Panc1 (cell line): ENCODE data around the gene ZNF426. TPM values are rescaled to one million over a fixed set of nuclear protein-coding genes. Genes with fewer than 3 reads are reported as not detected.

Experiments used
- ATAC-seq: fragments of 200-7000 bp; cut with Tn5 transposase; 2 replicates; pipeline ENCODE4 v1.9.1; 2020; ENCODE audit warnings: mild to moderate bottlenecking, moderate library complexity
- BruUV-seq: library from RNA; stranded (reverse); fragments of 400-500 nt; replicated peaks from 2 replicates; lab custom pipeline; 2021; lab: Mats Ljungman, UMichigan
- CTCF ChIA-PET: fragments of 300-600 bp; sonication (Branson Sonifier 250); formaldehyde crosslinking; loops from one replicate; lab custom pipeline; 2022; ENCODE audit warnings: antibody characterized with exemption; lab: Charles Lee
- POLR2A ChIA-PET: fragments of 300-600 bp; sonication (Branson Sonifier 250); formaldehyde crosslinking; loops from one replicate; lab custom pipeline; 2022; ENCODE audit warnings: antibody characterized with exemption; lab: Charles Lee
- DNase-seq: peaks from one replicate; pipeline ENCODE4 v3.0.0-alpha.2; 2010; ENCODE audit warnings: low read depth, low spot score
- H3K27ac ChIP-seq: 2 replicates; pipeline ENCODE4 v1.5.1; 2011; ENCODE audit warnings: mild to moderate bottlenecking, low read length, inconsistent platforms
- H3K27me3 ChIP-seq: fragments of 200-500 bp; sonication (Bioruptor generic); 2 replicates; pipeline ENCODE4 v1.6.0; 2014; ENCODE audit warnings: low read length, inconsistent platforms; ENCODE audit not compliant: control insufficient read depth, insufficient read depth
- H3K36me3 ChIP-seq: fragments of 200-500 bp; sonication (Bioruptor generic); 2 replicates; pipeline ENCODE4 v1.5.1; 2014; ENCODE audit warnings: inconsistent platforms, mild to moderate bottlenecking, low read length, moderate library complexity; ENCODE audit not compliant: control insufficient read depth, insufficient read depth
- H3K4me1 ChIP-seq: 2 replicates; pipeline ENCODE4 v1.5.1; 2011; ENCODE audit warnings: inconsistent platforms, mild to moderate bottlenecking, low read length, moderate library complexity; ENCODE audit not compliant: control insufficient read depth, insufficient read depth
- H3K4me3 ChIP-seq, 2 experiments: 2 replicates each; pipeline ENCODE4 v1.5.1; 2011 to 2012; ENCODE audit warnings: low read depth in 2 of 2, low read length in 2 of 2, mild to moderate bottlenecking in 2 of 2, inconsistent platforms in 1 of 2, moderate library complexity in 1 of 2
- H3K9me3 ChIP-seq: fragments of 200-500 bp; sonication (Bioruptor generic); 2 replicates; pipeline ENCODE4 v1.5.1; 2014; ENCODE audit warnings: low read depth, mild to moderate bottlenecking, inconsistent platforms, low read length, moderate library complexity; ENCODE audit not compliant: control insufficient read depth, insufficient read depth
- CTCF ChIP-seq: fragments of 450-650 bp; IDR thresholded peaks from 2 replicates; pipeline ENCODE4 v1.5.1; 2017; ENCODE audit warnings: mild to moderate bottlenecking
- POLR2AphosphoS5 ChIP-seq: IDR thresholded peaks from 2 replicates; pipeline ENCODE4 v1.6.1; 2012; ENCODE audit warnings: mild to moderate bottlenecking, low read depth, low read length, moderate library complexity
- REST ChIP-seq, 2 experiments: IDR thresholded peaks; 2 replicates each; pipeline ENCODE4 v1.6.1; 2011 to 2012; ENCODE audit warnings: low read depth in 2 of 2, control low read depth in 1 of 2, low read length in 1 of 2, mild to moderate bottlenecking in 1 of 2, moderate library complexity in 1 of 2; ENCODE audit not compliant: insufficient read depth in 1 of 2
- SIN3A ChIP-seq: IDR thresholded peaks from 2 replicates; pipeline ENCODE4 v1.6.1; 2012; ENCODE audit warnings: low read depth, mild to moderate bottlenecking, low read length, moderate library complexity, borderline replicate concordance; ENCODE audit not compliant: insufficient read depth
- TCF7L2 ChIP-seq: IDR thresholded peaks from 2 replicates; pipeline ENCODE4 v1.6.1; 2011; ENCODE audit warnings: mild to moderate bottlenecking, low read depth, low read length, inconsistent platforms
- in situ Hi-C: cut with HindIII; loops from 2 replicates; pipeline ENCODE4 v1.10.0; 2016; ENCODE audit warnings: low sequenced_read_pairs, low pct_unique_long_range_greater_than_20kb
- intact Hi-C: fragments of 100-400 bp; cut with micrococcal nuclease; formaldehyde crosslinking; loops from one replicate; pipeline ENCODE4 v1.10.0; 2022; ENCODE audit not compliant: unreplicated experiment
- total RNA-seq: library from RNA; stranded (reverse); gene quantifications from one replicate; pipeline ENCODE4 v1.2.1, GENCODE V29; 2021; ENCODE audit not compliant: unreplicated experiment

The ZNF426 gene
- total RNA-seq, 1 experiment from 2014 or later: 6.1 TPM

- ATAC-seq: no peak
- BruUV-seq: no TSS peak
- no peaks in the 10 kb centered on the region for H3K27me3 ChIP-seq
- H3K36me3 ChIP-seq: no peaks in the 10 kb centered on the region
- H3K27ac ChIP-seq: no peak overlapping the region
- POLR2A ChIA-PET: no interaction called here
- in situ Hi-C loops: no loop called here
- H3K9me3 ChIP-seq: no peaks in the 10 kb centered on the region
- CTCF ChIA-PET: no interaction called here
- no peak overlapping the region for H3K4me3 ChIP-seq
- no peaks in the 10 kb centered on the region for H3K4me1 ChIP-seq
- DNase-seq: no peak
- intact Hi-C loops: no loop called here
- TF ChIP-seq POLR2AphosphoS5: no peak
- TF ChIP-seq CTCF: no peak
- no peak for TF ChIP-seq TCF7L2
- no peak for TF ChIP-seq SIN3A
- no peak for TF ChIP-seq REST (IDR thresholded peaks at IDR 0.05; ENCODE audit: insufficient read depth in 1 of 2, low read depth in 2 of 2, low read length in 1 of 2)
Measured at GRCh38 chr19:9507285-9507684, 31.2 kb downstream of the ZNF426 start.

DNA sequence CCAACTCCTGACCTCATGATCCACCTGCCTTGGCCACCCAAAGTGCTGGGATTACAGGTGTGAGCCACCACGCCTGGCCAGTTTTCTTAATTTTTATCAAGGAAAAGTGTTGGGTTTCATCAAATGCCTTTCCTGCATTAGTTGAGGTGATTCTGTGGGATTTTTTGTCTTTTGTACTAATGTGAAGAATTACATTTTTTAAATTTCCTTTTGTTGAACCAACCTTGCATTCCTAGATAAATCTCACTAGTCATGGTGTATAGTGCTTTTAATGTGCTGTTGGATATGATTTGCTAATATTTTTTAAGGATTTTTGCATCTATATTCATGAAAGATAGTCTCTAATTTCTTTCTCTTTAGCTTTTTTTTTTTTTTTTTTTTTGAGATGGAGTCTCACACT, 37.6 kb downstream of the ZNF426 start:
- no peaks in the 10 kb centered on the region for H3K27me3 ChIP-seq
- intact Hi-C loops: no loop called here
- ATAC-seq (no peak), DNase-seq (no peak)
- CTCF ChIA-PET: no interaction called here
- TF ChIP-seq SIN3A: no peak
- H3K27ac ChIP-seq: no peak overlapping the region
- no TSS peak for BruUV-seq
- no peaks in the 10 kb centered on the region for H3K4me1 ChIP-seq
- H3K4me3 ChIP-seq: no peak overlapping the region
- in situ Hi-C loops: no loop called here
- POLR2A ChIA-PET: no interaction called here
- no peaks in the 10 kb centered on the region for H3K36me3 ChIP-seq
- H3K9me3 ChIP-seq: no peaks in the 10 kb centered on the region

DNA sequence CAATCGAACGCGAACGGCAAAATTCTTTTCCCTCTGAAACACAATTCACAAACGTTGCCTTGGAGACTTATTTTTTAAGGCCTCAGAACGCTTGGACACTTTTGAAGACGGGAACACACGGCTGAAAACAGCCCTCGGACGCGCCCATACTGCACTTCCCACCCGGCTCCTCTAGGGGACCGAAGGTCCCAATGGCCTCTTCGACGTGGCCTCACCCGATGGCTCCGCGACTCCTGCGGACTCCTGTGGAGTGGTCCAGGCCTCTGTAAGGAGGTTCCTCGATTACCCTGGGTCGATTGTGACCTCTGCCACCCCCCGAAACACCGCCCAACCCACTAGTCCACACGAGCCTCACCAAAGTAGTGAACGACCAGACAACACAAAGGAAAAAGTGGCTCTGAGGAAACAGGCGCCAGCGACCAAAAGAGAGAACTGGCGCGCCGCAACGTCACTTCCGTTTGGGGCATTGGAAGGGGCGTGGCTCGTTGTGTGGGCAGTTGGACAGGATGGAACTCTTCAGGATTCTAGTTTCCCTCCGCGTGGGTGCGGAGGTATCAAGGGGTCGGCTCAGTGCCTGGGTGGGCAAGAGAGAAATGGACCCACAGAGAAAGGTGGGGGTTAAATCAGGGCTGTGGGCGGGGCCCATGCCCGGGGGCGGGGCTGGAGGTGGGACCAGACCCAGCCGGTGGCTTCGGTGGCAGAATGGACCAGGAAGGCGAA, 40.1 kb downstream of the ZNF426 start, which contains the start of gene ZNF560:
Gene ZNF560, minus strand, starts transcription at position 434 of the 720 bp plus-strand sequence. CDS start 23,303 bp downstream, outside the sequence.
- Histone ChIP-seq H3K4me1 (no peaks in the 10 kb centered on the region), H3K27ac (no peak within 1 kb of the TSS), H3K9me3 (no peaks in the 10 kb centered on the region), H3K4me3 (no peak within 1 kb of the TSS), H3K36me3 (no peaks in the 10 kb centered on the region), H3K27me3 (no peaks in the 10 kb centered on the region)
- ChIA-PET CTCF (no interaction called here), POLR2A (no interaction called here)
- TF ChIP-seq REST (IDR thresholded peaks at IDR 0.05; ENCODE audit: insufficient read depth in 1 of 2, low read depth in 2 of 2, low read length in 1 of 2) (no peak), POLR2AphosphoS5 (no peak), TCF7L2 (no peak)
- in situ Hi-C loops (no loop called here), intact Hi-C loops (no loop called here)
- no TSS peak for BruUV-seq
- no peak for DNase-seq
- ATAC-seq: no peak
